Fibroblast of villous mesenchyme (primary cell): ENCODE data around the gene ELP1. TPM values are rescaled to one million over a fixed set of nuclear protein-coding genes. Genes with fewer than 3 reads are reported as not detected.
"Not testable (repeated sequence)": the region's sequence is repeated elsewhere in the genome, so short reads cannot be mapped to it uniquely, and the experiment has no call there.

ENCODE experiments used
- DNase-seq: peaks from one replicate; pipeline ENCODE4 v3.0.0-alpha.2; 2010; ENCODE audit warnings: low read depth
- H3K4me3 ChIP-seq: 2 replicates; pipeline ENCODE4 v1.5.1; 2011; ENCODE audit warnings: low read depth, mild to moderate bottlenecking, low read length
- total RNA-seq: library from RNA; depleted of rRNA; stranded (reverse); fragments of >200 nt; gene quantifications from 2 replicates; pipeline ENCODE4 v1.2.3, GENCODE V29; 2012
- TF ChIP-seq, protein P1 (sequence below): IDR thresholded peaks from 2 replicates; pipeline ENCODE4 v1.5.1; 2012; ENCODE audit warnings: low read depth, mild to moderate bottlenecking, low read length; ENCODE audit not compliant: insufficient read depth

ELP1 gene
- total RNA-seq, 1 donor: 44.0 TPM

DNA sequence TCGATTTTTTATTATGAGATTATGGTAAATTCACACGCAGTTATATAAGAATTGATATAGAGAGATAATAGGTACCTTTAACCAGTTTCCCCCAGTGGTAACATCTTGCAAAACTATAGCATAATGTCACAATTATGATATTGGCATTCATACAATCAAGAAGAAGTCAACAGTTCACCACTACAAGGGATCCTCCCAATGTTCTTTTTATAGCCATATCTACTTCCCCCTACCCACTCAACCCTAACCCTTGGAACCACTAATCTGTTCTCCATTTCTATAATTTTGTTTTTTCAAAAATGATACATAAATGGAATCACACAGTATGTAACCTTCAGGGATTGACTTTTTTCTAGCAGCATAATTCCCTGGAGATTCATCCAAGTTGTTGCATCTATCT, 88.0 kb downstream of the ELP1 start:
- no peak overlapping the region for H3K4me3 ChIP-seq
- TF ChIP-seq, protein P1, sequence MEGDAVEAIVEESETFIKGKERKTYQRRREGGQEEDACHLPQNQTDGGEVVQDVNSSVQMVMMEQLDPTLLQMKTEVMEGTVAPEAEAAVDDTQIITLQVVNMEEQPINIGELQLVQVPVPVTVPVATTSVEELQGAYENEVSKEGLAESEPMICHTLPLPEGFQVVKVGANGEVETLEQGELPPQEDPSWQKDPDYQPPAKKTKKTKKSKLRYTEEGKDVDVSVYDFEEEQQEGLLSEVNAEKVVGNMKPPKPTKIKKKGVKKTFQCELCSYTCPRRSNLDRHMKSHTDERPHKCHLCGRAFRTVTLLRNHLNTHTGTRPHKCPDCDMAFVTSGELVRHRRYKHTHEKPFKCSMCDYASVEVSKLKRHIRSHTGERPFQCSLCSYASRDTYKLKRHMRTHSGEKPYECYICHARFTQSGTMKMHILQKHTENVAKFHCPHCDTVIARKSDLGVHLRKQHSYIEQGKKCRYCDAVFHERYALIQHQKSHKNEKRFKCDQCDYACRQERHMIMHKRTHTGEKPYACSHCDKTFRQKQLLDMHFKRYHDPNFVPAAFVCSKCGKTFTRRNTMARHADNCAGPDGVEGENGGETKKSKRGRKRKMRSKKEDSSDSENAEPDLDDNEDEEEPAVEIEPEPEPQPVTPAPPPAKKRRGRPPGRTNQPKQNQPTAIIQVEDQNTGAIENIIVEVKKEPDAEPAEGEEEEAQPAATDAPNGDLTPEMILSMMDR: no peak
- DNase-seq: no peak

DNA sequence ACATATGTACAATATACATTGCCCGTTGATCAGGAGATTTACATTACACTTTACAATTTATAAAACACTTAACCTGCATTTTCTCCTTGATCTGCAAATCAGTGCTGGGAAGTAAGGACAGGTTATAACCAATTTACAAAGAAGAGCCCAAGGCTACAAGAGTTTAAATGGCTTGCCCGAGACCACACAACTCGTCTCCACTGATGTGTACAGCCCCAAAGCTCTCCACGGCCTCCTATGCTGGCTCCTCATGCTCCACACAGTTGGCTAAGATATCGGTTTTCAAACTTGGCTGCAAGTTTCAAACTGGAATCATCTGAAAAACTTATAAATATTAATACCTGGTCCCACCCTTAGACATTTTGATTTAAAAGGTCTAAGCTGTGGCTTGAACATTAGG, 88.4 kb downstream of the ELP1 start:
- H3K4me3 ChIP-seq: no peak overlapping the region
- TF ChIP-seq, protein P1: no peak
- no peak for DNase-seq

DNA sequence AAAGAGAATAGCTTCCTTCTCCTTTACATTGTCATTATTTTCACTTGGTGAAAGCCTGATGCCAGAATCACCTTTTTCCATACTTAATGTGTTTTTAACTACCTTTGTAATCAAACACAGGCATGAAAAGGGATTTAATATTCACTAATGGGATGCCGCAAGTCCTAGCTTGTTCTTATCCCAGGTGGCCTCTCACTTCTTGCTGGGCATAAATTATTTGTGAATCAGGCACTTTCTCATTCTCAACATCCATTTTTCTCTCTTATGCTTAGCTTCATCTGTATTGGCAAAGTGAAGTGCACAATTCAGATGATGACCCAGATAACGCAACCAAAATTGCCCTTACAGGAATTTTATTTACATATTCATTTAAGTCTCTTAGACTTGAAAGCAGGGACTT, 89.1 kb downstream of the ELP1 start:
- TF ChIP-seq, protein P1: no peak
- H3K4me3 ChIP-seq: no peak overlapping the region
- no peak for DNase-seq

DNA sequence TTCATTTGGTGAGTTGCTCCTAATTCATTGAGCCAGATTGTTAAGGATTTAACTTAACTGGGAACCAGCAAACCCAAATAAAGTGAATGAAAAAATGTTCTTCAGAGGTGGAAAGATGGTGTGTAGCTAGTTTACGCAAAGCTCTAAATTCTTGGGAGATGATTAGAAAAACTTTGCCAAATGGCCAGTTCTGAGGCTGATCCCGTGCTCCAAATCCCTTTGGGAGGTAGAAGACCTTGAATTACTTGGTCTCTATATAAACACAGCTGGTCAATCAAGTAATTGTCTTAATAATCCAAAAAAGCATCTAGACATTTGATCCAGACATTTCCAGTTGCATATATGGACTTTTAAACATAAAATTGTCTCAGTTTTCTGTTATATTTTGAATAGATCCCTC, 89.5 kb downstream of the ELP1 start:
- no peak for DNase-seq
- TF ChIP-seq, protein P1: no peak
- no peak overlapping the region for H3K4me3 ChIP-seq

DNA sequence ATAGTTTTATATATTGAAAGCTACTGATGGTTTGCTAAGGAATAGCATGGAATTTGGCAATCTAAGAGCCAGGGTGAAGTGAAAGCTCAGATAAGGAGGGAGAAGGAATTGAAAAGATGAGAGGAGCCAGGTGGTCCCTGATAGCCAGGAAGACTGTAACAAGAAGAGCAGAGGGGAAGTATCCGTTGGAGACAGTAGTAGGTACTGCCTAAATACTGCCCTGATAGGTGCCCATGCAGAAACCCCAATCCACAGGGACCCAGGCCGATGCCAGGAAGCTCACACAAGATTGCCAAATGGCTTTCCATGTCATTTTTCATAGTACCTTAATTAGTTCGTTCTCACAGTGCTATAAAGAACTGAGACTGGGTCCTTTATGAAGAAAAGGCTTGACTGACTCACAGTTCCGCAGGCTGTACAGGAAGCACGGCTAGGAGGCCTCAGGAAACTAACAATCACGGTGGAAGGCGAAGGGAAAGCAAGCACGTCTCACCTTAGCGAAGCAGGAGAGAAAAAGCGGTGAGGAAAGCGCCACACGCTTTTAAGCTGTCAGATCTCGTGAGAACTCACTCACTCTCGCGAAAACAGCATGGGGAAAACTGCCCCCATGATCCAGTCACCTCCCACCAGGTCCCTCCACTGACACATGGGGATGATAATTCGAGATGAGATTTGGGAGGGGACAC, 91.2 kb downstream of the ELP1 start:
- DNase-seq: no peak
- TF ChIP-seq, protein P1: no peak
- H3K4me3 ChIP-seq: no peak overlapping the region

DNA sequence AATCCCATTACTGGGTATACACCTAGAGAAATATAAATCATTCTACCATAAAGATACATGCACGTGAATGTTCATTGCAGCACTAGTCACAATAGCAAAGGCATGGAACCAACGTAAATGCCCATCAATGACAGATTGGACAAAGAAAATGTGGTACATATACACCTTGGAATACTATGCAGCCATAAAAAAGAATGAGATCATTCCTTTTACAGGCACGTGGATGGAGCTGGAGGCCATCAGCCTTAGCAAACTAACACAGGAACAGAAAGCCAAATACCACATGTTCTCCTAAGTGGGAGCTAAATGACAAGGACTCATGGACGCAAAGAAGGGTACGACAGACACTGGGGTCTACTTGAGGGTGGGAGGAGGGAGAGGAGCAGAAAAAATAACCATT, 94.4 kb downstream of the ELP1 start:
- not testable (repeated sequence) for H3K4me3 ChIP-seq, DNase-seq

DNA sequence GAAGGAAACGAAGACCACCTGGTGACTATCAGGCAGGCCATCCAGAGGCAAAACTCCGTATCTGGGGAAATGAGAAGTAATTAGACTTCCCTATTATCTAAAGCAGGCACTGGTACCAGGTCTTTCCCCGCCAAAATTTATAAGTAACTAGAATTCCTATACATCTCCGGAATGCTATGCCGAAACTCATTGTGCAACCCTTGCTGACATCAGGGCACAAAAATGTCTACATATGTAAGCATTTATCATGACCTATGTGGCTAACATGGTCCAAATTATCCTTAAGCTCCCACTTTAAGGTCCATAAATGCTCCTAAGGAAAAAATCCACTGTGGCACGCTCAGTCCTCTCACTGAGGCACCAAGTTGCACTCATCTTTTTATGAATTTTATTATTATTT, 95.9 kb downstream of the ELP1 start:
- peak; percentile 34 for DNase-seq
- H3K4me3 ChIP-seq: no peak overlapping the region
- TF ChIP-seq, protein P1: no peak
